Endothelial cell of umbilical vein (primary cell): ENCODE measurements around the gene RABEP2.

Experiments
- POLR2A ChIP-seq: IDR thresholded peaks from 2 replicates; pipeline ENCODE4 v1.6.1; 2012; ENCODE audit warnings: low read depth, mild to moderate bottlenecking, control low read depth, low read length
- TF ChIP-seq, protein P1 (sequence below), 2 donors: IDR thresholded peaks; 1 replicate in 1 of 2; 2 replicates in 1 of 2; pipeline ENCODE4 v1.5.1; 2011; ENCODE audit warnings: low read length in 2 of 2, mild to moderate bottlenecking in 2 of 2, moderate library complexity in 2 of 2, control low read depth in 1 of 2, inconsistent platforms in 1 of 2, low read depth in 1 of 2; ENCODE audit not compliant: insufficient read depth in 1 of 2; ENCODE audit errors: extremely low read depth in 1 of 2

DNA sequence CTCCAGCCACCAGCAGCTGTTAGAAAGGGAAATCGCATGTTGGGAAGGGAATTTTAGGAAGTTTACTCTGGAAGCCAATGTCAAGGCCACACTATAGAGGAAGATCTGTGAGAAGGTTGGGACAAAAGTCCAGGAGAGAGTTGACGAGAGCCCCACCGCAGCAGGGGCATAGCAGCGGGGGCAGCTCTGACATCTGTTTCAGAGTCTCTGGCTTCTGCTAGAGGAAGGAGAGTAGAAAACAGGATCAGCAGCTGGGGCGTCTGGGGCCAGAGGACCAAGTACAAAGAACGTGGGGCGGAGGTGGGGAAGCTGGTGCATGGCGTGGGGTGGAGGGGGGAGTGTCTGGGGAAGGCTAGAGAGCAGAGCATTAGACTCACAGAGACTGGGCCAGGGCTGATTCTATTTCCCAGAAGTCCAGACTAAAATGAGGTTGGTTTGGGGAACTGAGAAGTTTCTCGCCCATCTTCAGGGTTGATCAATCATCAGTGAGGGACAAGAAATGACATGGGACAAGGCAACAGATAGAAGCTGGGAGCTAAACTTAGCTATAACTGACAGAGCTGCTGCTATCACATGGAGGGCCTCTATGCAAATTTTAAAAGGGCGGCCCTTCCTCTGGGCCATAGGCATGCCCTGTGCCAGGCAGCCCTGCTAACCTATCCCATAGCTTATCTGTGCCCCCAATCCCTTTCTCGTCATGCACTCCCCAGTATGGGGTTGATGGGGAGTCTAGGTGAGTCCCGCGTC is 1.2 kb downstream of the RABEP2 start:
- TF ChIP-seq, protein P1, sequence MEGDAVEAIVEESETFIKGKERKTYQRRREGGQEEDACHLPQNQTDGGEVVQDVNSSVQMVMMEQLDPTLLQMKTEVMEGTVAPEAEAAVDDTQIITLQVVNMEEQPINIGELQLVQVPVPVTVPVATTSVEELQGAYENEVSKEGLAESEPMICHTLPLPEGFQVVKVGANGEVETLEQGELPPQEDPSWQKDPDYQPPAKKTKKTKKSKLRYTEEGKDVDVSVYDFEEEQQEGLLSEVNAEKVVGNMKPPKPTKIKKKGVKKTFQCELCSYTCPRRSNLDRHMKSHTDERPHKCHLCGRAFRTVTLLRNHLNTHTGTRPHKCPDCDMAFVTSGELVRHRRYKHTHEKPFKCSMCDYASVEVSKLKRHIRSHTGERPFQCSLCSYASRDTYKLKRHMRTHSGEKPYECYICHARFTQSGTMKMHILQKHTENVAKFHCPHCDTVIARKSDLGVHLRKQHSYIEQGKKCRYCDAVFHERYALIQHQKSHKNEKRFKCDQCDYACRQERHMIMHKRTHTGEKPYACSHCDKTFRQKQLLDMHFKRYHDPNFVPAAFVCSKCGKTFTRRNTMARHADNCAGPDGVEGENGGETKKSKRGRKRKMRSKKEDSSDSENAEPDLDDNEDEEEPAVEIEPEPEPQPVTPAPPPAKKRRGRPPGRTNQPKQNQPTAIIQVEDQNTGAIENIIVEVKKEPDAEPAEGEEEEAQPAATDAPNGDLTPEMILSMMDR (IDR thresholded peaks at IDR 0.05; ENCODE audit: extremely low read depth in 1 of 2, insufficient read depth in 1 of 2, low read depth in 1 of 2, low read length in 2 of 2) = no peak
- no peak for TF ChIP-seq POLR2A
